Activated T-cell treated with anti-CD3 and anti-CD28 coated beads, Interleukin-2, amount 50 U/mL, for 4 hours (primary cell): Measurements from ENCODE around the gene MALSU1. TPM values are rescaled to one million over a fixed set of nuclear protein-coding genes. Genes with fewer than 3 reads are reported as not detected.

Source experiments
- ATAC-seq, 2 donors: fragments of 200-7000 bp; cut with Tn5 transposase; one replicate each; pipeline ENCODE4 v1.10.0; 2021
- DNase-seq: peaks from one replicate; pipeline ENCODE4 v3.0.0-alpha.2; 2020
- H3K27me3 Mint-ChIP-seq: one replicate; pipeline ENCODE4 v1.8.0; 2021; ENCODE audit warnings: low read depth, mixed read lengths
- H3K36me3 Mint-ChIP-seq: one replicate; pipeline ENCODE4 v1.8.0; 2022; ENCODE audit warnings: mixed read lengths; ENCODE audit not compliant: insufficient read depth
- H3K4me1 Mint-ChIP-seq: one replicate; pipeline ENCODE4 v1.8.0; 2021; ENCODE audit warnings: low read depth, mixed read lengths
- H3K4me3 Mint-ChIP-seq: one replicate; pipeline ENCODE4 v1.8.0; 2021; ENCODE audit warnings: mild to moderate bottlenecking, moderate library complexity, mixed read lengths
- H3K9me3 Mint-ChIP-seq: one replicate; pipeline ENCODE4 v1.8.0; 2021; ENCODE audit warnings: mixed read lengths
- total RNA-seq, 3 donors: library from RNA; stranded (reverse); gene quantifications; one replicate each; pipeline ENCODE4 v1.2.1, GENCODE V29; 2021

The MALSU1 gene
- total RNA-seq = 100 to 1,000 TPM in 2 of 3 donors, 10 to 100 TPM in 1; 96.5 to 121 (median 113) TPM

DNA sequence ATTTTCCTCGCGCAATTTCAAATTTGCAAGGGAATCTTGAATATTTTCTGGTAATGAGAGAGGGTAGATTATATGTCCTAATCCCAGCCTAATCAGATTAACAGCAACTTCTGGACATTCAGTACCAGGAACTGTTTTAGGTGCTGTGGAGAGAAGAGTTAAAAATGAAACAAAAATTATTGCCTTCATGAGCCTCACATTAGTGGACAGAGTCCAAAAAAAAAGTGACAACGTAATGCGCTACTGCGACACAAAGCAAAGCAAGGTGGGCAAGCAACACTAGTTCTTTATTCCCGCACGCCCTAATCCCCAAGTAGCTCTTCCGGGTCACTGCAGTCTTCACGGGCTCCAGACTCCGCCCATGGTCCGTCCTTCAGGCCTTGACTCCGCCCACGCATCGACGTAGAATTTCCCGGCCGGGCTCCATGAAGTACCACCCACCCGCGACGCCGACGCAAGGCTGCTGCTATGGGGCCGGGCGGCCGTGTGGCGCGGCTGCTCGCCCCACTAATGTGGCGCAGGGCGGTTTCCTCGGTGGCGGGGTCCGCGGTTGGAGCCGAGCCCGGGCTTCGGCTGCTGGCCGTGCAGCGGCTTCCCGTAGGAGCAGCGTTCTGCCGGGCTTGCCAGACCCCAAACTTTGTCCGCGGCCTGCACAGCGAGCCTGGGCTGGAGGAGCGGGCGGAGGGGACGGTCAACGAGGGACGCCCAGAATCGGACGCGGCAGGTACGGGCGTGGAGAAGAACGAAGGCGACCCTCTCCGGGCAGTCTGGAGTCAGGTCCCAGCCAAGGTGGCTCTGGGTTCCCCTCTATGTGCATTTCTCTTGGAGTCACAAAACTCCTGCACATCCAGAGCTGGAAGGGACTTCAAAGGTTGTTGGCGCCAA is at the start of gene MALSU1:
Gene MALSU1 (plus strand): TSS at position 455 of the 885 bp plus-strand sequence. CDS start 14 bp downstream, at position 469.
- Mint-ChIP-seq H3K9me3 (no peaks in the 10 kb centered on the region), H3K4me3 (peak within 1 kb of the TSS; percentile 95), H3K36me3 (peaks cover 12% of the 10 kb centered on the region), H3K4me1 (peaks cover 44% of the 10 kb centered on the region), H3K27me3 (no peaks in the 10 kb centered on the region)
- peak; percentile 97 for DNase-seq
- ATAC-seq = peak; percentile 98 to 99

DNA sequence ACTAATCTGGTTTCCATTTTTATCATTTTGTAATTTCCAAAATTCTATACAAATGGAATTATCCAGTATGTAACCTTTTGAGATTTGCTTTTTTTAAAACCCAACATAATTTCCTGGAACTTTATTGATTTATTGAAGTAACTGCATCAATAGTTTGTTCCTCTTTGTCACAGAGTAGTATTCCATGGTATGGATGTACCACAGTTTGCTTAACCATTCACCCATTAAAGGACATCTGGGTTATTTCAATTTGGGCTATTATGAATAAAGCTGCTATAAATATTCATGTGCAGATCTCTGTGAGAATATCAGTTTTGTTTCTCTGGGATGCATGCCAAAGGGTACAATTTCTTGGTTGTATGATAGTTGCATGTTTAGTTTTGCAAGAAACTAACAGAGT is 49.7 kb upstream of the MALSU1 start:
- peaks cover 11% of the 10 kb centered on the region for H3K9me3 Mint-ChIP-seq
- peaks cover 3% of the 10 kb centered on the region for H3K4me1 Mint-ChIP-seq
- H3K27me3 Mint-ChIP-seq = peaks cover 63% of the 10 kb centered on the region
- DNase-seq (no peak), ATAC-seq (no peak)
- no peaks in the 10 kb centered on the region for H3K36me3 Mint-ChIP-seq
- H3K4me3 Mint-ChIP-seq = no peak overlapping the region

DNA sequence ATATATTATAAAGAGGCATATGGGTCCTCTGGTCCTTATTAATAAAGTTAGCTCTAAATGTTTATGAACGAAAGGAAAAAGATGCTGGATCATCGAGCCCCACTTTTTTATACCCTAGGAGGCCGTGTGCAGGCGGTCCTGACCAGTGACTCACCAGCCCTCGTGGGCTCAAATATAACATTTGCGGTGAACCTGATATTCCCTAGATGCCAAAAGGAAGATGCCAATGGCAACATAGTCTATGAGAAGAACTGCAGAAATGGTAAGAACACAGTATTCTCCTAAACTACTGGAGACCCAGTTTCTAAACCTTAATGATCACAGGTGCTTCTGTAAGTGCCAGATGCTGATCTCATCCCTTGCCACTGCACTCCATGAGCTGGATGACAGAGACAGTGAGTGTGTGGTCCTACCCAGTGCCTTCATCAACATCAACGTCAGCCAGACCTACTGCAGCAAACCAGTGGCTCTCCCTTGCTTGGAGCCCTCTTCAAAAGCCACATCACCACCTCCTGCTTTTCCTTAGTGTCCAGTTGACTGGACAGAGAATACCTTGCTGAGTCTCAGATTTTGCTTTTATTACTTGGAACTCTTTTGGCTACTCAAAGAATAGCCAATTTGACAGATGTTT is 45.0 kb upstream of the MALSU1 start:
- Mint-ChIP-seq H3K9me3 (peaks cover 11% of the 10 kb centered on the region), H3K36me3 (no peaks in the 10 kb centered on the region), H3K27me3 (peaks cover 53% of the 10 kb centered on the region), H3K4me3 (no peak overlapping the region), H3K4me1 (no peaks in the 10 kb centered on the region)
- DNase-seq = no peak
- ATAC-seq = no peak

DNA sequence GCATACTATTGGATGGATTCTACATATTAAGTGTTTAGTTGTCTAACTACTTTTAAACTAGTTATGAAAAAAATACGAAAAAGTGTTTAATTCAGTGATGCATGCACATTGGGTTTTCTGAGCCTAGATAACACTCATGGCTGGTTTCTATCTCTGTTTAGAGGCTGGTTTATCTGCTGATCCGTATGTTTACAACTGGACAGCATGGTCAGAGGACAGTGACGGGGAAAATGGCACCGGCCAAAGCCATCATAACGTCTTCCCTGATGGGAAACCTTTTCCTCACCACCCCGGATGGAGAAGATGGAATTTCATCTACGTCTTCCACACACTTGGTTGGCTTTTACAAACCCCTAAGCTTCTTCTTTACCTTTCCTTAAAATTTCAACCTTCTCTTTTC is 42.4 kb upstream of the MALSU1 start:
- H3K9me3 Mint-ChIP-seq = peaks cover 8% of the 10 kb centered on the region
- H3K27me3 Mint-ChIP-seq = peaks cover 38% of the 10 kb centered on the region
- no peak for ATAC-seq
- no peak for DNase-seq
- H3K4me1 Mint-ChIP-seq = no peaks in the 10 kb centered on the region
- no peaks in the 10 kb centered on the region for H3K36me3 Mint-ChIP-seq
- H3K4me3 Mint-ChIP-seq = no peak overlapping the region

DNA sequence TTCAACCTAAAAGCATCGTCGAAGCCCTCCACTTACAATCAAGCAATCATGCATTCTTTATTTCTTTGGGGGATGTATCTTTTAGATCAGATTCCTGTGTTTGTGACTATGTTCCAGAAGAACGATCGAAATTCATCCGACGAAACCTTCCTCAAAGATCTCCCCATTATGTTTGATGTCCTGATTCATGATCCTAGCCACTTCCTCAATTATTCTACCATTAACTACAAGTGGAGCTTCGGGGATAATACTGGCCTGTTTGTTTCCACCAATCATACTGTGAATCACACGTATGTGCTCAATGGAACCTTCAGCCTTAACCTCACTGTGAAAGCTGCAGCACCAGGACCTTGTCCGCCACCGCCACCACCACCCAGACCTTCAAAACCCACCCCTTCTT is 38.8 kb upstream of the MALSU1 start:
- no peaks in the 10 kb centered on the region for H3K9me3 Mint-ChIP-seq
- DNase-seq (no peak), ATAC-seq (no peak)
- no peak overlapping the region for H3K4me3 Mint-ChIP-seq
- H3K27me3 Mint-ChIP-seq = peaks cover 27% of the 10 kb centered on the region
- no peaks in the 10 kb centered on the region for H3K36me3 Mint-ChIP-seq
- no peaks in the 10 kb centered on the region for H3K4me1 Mint-ChIP-seq

DNA sequence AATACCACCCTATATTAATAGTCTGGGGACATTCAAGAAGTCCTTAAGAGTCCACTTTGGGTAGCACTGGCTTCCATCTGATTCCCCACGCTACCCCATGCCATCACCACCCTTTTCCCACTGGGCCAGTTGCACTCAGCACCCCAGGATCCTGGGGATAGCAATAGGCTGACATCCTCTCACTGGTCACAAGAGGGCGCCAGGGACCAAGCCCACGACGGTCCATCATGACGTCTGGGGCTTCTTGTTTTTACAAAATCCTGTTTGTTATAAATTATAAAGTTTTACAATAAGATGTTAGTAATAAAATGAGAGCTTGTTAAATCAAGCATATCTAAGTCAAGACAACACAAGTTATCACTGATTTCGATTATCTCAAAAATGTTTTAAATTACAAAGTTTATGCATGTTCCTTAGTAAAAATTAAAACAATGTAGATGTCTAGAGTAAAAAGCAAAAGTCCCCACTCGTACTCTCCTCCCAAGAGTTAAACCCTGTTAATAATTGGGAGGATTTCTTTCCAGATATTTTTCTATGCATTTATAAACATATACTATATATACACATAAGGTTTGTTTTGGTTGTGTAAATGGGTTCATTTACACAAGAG is 37.2 kb upstream of the MALSU1 start:
- Mint-ChIP-seq H3K27me3 (peaks cover 16% of the 10 kb centered on the region), H3K4me1 (no peaks in the 10 kb centered on the region), H3K36me3 (no peaks in the 10 kb centered on the region), H3K4me3 (no peak overlapping the region), H3K9me3 (no peaks in the 10 kb centered on the region)
- peak; percentile 45 for DNase-seq
- peak; percentile 89 to 90 for ATAC-seq

DNA sequence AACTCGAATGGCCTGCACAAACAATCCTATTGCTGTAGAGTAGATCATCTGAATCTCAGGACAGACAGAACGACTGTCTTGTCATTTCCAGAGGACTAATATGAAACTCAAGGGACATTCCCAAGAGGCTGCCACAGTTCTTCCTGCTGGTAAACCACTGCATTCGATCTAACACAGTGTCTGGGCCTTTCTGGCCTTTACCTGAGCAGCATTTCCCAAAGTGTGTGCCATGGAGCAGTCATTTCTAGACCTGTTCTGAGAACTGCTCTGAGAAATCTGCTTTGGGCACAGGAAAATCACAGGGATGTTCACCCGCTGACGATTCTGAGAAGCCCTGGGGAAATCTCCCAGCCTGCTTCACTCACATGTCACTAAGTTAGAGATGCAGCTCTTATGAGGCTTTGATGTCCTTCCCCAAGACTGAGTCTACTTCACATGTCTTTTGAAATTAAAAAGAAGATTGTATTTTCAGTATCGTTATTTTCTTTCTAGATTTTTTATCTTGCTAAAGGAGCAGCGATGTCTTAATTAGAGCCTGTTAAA is 34.2 kb upstream of the MALSU1 start:
- ATAC-seq (peak in 1 of 2 donors; percentile 14), DNase-seq (no peak)
- no peaks in the 10 kb centered on the region for H3K36me3 Mint-ChIP-seq
- H3K27me3 Mint-ChIP-seq = no peaks in the 10 kb centered on the region
- H3K4me3 Mint-ChIP-seq = no peak overlapping the region
- no peaks in the 10 kb centered on the region for H3K9me3 Mint-ChIP-seq
- H3K4me1 Mint-ChIP-seq = no peaks in the 10 kb centered on the region

DNA sequence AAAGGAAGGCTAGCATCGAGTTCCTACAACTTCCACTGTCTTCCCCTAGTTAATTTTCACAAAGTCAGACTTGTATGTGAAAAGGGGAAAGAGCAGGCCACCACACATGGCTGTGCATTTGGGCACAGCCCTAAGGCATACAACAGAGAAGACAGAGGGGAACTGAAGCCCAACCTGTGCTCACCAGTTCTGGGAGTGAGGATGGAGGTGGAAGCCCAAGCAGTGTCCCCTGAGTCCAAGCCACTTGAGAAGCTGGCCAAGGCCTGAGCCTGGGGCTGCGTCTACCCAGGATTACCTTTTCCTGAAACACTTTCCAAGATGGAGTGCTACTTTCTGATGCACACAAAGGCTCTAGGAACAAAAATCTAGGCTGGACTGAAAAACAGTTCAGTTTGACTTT is 32.2 kb upstream of the MALSU1 start:
- ATAC-seq = no peak
- Mint-ChIP-seq H3K27me3 (no peaks in the 10 kb centered on the region), H3K4me3 (no peak overlapping the region), H3K9me3 (no peaks in the 10 kb centered on the region), H3K4me1 (no peaks in the 10 kb centered on the region), H3K36me3 (no peaks in the 10 kb centered on the region)
- DNase-seq = no peak

DNA sequence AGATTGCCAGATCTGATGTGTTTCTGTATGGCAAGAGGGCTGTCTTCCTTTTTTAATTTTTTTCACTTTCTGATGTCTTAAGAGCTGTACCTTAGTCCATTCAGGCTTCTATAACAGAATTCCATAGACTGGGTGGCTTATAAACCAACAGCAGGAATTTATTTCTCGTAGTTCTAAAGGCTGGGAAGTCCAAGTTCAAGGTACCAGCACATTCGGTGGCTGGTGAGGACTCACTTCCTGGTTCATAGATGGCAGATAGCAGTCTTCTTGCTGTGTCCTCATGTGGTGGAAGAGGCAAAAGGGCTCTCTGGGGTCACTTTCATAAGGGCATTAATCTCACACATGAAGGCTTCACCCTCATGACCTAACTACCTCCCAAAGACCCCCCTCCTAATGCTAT is 31.8 kb upstream of the MALSU1 start:
- Mint-ChIP-seq H3K36me3 (no peaks in the 10 kb centered on the region), H3K4me1 (no peaks in the 10 kb centered on the region), H3K4me3 (no peak overlapping the region), H3K9me3 (no peaks in the 10 kb centered on the region), H3K27me3 (no peaks in the 10 kb centered on the region)
- DNase-seq (no peak), ATAC-seq (no peak)

DNA sequence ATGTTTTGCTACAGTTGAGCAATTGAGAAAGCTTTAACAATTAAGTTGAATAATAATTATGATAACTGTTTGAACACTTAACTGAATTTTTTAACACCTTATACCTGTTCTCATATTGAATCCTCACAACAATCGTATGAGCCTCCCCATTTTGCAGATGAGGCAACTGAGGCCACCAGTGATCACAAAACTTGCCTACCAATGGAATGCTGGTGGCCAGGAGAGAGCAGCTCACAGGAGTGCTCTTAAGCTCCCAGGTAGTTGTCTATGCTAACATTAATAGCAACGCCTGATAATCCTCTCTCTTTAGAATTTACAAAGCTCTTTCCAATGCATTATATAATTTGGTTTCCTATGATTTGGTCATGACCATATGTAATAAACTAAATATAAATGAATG is 31.0 kb upstream of the MALSU1 start:
- no peaks in the 10 kb centered on the region for H3K9me3 Mint-ChIP-seq
- H3K27me3 Mint-ChIP-seq = no peaks in the 10 kb centered on the region
- no peaks in the 10 kb centered on the region for H3K36me3 Mint-ChIP-seq
- peaks cover 3% of the 10 kb centered on the region for H3K4me1 Mint-ChIP-seq
- ATAC-seq (no peak), DNase-seq (no peak)
- no peak overlapping the region for H3K4me3 Mint-ChIP-seq

DNA sequence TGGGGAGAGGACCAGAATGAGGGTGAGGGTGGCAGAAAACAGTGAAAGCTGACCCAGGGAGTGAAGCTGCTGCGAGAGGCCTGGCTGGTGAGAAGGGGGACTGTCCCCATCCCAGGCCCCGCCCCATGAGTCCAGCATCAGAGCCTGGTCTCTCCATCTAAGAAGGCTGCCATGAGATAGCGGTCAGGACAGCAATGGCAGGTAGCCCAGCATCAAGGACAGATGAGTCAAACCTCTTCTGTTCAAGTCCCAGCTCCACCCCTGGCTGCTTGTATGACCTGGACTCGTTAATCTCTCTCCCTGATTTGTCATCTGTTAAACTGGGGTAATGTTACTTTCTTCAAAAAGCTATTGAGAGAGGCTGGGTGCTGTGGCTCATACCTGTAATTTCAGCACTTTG is 30.4 kb upstream of the MALSU1 start:
- Mint-ChIP-seq H3K36me3 (no peaks in the 10 kb centered on the region), H3K4me3 (no peak overlapping the region), H3K9me3 (no peaks in the 10 kb centered on the region), H3K27me3 (no peaks in the 10 kb centered on the region), H3K4me1 (peaks cover 9% of the 10 kb centered on the region)
- no peak for DNase-seq
- no peak for ATAC-seq

DNA sequence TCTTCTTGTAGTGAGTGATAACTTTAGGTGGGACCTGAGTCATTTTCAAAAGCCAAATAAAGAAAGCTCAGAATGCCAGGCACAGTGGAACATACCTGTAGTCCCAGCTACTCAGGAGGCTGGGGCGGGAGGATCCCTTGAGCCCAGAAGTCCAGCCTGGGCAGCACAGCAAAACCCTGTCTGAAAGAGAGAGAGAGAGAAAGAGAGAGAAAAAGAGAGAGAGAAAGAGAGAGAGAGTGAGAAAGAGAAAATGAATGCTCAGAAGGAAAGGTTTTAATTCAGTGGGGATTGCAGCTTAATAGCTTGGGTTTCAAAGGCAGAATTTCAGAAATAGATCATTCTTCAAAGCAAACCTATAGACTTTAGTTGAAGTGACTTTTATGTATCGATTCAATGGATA is 26.9 kb upstream of the MALSU1 start:
- H3K4me1 Mint-ChIP-seq = peaks cover 9% of the 10 kb centered on the region
- no peak overlapping the region for H3K4me3 Mint-ChIP-seq

DNA sequence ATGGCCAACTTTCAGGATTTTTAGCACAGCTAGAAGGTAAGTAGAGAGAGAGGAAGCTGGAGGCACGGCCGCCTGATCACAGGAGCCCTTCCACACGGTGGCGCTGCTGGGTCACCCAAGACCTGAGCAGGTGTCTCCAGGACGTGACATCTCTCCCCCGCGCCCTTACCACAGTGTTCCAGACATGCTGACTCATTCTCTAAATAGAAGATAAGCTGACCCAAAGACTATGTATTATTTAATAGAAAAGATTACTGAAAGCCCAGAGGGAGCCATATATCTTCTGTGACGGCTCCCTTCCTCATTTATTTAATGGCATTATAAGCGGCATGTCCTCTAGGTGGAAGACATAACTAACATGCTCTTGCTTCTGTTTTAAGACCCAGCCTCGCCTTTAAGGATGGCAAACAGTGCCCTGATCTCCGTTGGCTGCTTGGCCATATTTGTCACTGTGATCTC is 26.0 kb upstream of the MALSU1 start:
- H3K4me3 Mint-ChIP-seq = peak overlapping the region; percentile 66

More for the DNA sequence above, 26.9 kb upstream of the MALSU1 start:
- Mint-ChIP-seq H3K9me3 (no peaks in the 10 kb centered on the region), H3K36me3 (no peaks in the 10 kb centered on the region), H3K27me3 (no peaks in the 10 kb centered on the region)
- ATAC-seq = no peak
- DNase-seq = no peak

DNA sequence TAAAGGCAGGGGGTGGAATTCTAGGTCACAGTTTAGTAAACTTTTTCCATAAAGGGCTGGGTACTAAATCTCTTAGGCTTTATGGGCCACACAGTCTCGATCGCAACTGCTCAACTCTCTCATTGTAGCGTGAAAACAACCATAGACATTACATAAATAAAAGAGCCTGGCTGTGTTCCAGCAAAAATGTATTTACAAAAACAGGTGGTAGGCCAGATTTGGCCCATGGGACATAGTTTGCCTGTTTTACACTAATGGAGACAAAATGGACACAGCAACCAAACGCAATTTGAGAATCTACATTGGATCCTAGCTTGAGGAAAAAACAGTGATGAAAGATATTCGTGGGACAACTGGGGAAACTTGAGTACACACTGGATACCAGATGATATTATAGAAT is 23.2 kb upstream of the MALSU1 start:
- Mint-ChIP-seq H3K36me3 (no peaks in the 10 kb centered on the region), H3K9me3 (no peaks in the 10 kb centered on the region), H3K4me3 (no peak overlapping the region), H3K4me1 (peaks cover 9% of the 10 kb centered on the region), H3K27me3 (no peaks in the 10 kb centered on the region)
- no peak for ATAC-seq
- no peak for DNase-seq

More for the DNA sequence above, 26.0 kb upstream of the MALSU1 start:
- no peaks in the 10 kb centered on the region for H3K27me3 Mint-ChIP-seq
- H3K4me1 Mint-ChIP-seq = peaks cover 9% of the 10 kb centered on the region
- DNase-seq (peak; percentile 92), ATAC-seq (peak; percentile 98 to 99)
- no peaks in the 10 kb centered on the region for H3K9me3 Mint-ChIP-seq
- no peaks in the 10 kb centered on the region for H3K36me3 Mint-ChIP-seq
